Iris pigment epithelial cell (primary cell): ENCODE data around the gene OVCH2.
"Not testable (repeated sequence)": the region's sequence is repeated elsewhere in the genome, so short reads cannot be mapped to it uniquely, and the experiment has no call there.

Experiments used
- DNase-seq: peaks from one replicate; pipeline ENCODE4 v3.0.0-alpha.2; 2011; ENCODE audit warnings: low read depth

OVCH2 gene

DNA sequence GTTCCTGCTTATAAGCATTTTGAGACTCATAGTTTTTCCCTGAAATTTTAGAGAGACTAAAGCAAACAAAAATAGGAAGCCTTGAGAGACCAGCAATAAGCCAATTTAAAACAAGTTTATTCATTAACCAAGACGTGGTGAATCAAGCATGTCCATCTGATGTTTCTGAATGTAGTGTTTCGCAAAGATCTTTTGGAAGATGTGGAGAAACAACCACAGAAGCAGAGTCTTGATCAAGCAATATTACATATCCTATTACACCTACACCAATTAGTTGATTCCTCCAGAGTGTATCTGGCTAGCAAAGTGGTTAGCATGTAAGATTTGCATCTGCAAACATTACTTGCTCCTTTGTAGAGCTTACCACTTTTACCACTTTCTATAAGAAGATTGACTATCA, at the start of gene OVCH2:
Gene OVCH2, minus strand, starts transcription at position 101 of the 400 bp plus-strand sequence. Its CDS starts 83 bp downstream, at position 18.
- DNase-seq, result no peak

GRCh38 chr11:7749456-7749855, 43.2 kb upstream of the OVCH2 start:
- DNase-seq, result peak; percentile 11

DNA sequence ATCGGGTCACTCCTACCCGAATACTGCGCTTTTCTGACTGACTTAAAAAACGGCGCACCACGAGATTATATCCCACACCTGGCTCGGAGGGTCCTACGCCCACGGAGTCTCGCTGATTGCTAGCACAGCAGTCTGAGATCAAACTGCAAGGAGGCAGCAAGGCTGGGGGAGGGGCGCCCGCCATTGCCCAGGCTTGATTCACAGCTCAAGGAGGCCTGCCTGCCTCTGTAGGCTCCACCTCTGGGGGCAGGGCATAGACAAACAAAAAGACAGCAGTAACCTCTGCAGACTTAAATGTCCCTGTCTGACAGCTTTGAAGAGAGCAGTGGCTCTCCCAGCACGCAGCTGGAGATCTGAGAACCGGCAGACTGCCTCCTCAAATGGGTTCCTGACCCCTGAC, 28.5 kb upstream of the OVCH2 start:
- not testable (repeated sequence) for DNase-seq

DNA sequence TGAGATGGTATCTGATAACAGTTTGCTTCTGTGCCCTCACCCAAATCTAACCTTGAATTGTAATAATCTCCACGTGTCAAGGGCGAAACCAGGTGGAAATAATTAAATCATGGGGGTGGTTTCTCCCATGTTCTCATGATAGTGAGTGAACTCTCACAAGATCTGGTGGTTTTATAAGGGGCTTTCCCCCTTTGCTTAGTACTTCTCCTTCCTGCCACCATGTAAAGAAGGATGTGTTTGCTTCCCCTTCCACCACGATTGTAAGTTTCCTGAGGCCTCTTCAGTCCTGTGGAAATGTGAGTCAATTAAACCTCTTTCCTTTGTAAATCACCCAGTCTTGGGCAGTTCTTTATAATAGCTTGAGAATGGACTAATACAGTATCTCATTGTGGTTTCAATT, 8.5 kb upstream of the OVCH2 start:
- no peak for DNase-seq

DNA sequence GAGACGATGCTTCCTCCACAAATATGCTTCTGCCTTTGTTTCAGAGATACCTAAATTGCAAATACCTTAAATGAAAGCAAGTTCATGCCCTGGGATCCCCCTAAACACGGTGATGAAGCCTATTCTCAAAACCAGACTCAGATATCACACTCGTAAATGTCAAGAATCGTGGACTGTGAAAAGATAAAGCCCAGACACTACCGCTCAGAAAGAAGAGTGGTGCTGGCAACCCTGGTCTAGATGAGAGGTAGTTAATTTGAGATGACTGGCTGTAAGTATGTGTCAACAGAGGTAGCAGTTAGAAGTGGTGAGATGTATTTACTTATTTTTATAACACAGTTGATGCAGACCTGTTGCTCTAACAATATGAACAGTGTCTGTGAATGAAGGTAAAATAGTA, 2.5 kb downstream of the OVCH2 start:
- no peak for DNase-seq

GRCh38 chr11:7696424-7696823, 9.9 kb downstream of the OVCH2 start:
- no peak for DNase-seq

- DNase-seq, result no peak
These were observed 12.0 kb downstream of the OVCH2 start for GRCh38 chr11:7694235-7694634.

DNA sequence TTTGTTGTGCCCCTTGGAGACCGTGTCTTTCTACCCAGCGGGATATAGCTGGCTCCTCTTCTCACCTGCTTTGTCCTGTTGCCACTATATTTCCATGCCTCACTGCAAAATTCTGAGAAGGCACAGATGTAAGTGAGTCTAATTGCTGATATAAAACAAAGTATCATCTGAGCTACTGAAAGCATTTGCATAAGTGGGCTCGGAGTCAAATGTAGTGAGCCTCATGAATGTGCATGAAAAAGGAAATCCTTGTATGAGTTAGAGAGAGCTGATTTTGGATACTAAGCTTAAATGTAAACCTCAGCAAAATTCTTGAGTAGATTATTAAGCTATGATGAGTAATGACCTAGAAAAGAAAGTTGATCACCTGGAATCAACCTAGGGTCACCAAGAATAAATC, 13.9 kb downstream of the OVCH2 start:
- no peak for DNase-seq

DNA sequence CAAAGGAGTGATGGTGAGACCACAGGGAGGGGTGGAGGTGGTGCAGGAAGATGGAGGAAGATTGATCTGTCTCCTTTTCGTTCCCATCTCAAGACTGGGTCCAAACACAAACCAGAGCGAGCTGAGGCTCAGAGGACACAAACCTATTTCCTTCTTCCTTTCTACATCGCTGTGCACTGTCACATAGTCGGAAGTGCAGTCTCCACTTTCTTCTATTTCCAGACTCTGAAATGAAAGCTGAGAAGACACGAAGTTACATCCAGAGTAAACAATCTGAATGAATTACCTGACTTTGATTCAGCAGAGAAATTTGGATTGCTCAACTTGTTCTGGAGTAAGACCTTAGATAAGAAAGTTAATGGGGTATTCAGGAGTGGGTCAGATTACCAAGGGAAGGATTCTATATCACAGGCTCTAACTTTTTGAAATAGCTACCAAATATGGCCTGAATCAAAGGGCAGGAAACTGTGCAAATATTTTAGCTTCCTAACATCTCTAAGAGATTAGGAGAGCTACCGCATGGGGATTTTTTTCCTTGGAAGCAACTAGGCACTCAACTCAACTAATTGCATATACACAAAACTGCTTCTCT, 14.4 kb downstream of the OVCH2 start:
- peak; percentile 48 for DNase-seq

DNA sequence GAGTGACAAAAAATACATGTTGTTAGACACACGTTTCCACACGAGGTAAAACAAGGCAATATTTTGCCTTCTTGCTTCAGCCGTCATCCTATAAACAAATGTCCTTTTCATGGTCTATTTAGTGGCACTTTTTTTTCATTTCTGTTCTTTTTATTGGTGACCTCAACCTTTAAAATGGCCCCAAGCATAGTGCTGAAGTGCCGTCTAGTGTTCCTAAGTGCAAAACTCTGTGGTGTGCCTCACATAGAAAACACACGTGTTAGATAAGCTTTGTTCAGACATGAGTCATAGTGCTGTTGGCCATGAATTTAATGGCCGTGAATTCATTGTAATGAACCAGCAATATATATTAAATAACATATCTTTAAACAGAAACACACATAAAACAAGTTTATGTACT, 15.6 kb downstream of the OVCH2 start:
- no peak for DNase-seq

- no peak for DNase-seq
These were observed 17.0 kb downstream of the OVCH2 start for GRCh38 chr11:7689239-7689638.

DNA sequence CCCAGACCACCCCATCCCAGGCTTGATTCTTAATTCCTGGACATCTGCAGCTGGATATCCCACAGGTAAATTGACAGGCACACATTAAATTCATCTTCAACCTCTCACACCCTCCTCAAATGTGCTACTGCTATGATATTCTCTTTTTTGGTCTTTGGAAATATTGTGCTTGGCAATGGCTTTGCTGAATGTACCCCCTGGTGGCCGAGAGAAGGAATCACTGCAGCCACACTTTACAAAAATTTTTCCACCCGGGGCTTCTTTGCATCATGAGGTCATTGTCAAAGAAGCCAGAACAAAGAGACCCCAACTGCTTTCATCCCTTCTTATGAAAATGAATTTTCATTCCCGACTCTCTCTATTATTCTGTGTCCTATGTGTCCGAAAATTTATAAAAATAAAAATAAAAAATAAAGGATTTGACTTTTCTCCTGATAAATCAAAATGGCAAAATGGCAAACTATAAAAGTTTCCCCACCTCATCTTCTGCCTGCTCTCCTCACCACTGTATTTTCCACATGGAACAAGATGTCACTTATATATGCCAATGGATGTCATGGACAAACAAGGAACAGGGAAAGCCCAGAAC, 17.9 kb downstream of the OVCH2 start:
- peak; percentile 39 for DNase-seq

DNA sequence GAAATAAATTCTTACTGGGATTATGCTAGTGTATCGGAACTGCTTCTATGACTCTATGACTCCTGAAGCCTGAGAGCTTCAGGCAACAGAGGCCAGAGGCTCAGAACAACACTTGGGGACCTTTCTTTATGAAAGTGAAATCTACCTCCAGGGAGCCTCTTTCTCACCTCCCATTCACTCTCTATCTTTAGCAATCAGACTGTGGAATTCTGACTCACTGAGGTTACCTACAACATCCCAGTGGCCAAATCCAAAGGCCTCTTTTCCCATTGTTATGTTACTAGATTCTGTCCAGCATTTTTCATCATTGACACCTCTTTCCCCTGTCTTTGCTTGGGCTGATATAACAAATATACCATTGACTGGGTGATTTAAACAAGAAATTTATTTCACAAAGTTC, 18.9 kb downstream of the OVCH2 start:
- no peak for DNase-seq

GRCh38 chr11:7686761-7687160, 19.5 kb downstream of the OVCH2 start:
- no peak for DNase-seq

GRCh38 chr11:7683571-7683970, 22.7 kb downstream of the OVCH2 start:
- no peak for DNase-seq

GRCh38 chr11:7677796-7678201, 28.5 kb downstream of the OVCH2 start:
- peak; percentile 43 for DNase-seq

DNA sequence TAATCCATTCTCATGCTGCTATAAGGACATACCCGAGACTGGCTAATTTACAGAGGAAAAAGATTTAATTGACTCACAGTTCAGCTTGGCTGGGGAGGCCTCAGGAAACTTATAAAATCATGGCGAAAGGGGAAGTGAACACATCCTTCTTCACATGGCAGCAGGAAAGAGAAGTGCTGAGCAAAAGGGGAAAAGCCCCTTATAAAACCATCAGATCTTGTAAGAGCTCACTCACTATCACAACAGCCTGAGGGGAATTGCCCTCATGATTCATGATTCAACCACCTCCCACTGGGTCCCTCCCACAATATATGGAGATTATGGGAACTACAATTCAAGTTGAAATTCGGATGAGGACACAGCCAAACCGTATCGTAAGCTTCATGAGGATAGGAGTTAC, 29.2 kb downstream of the OVCH2 start:
- DNase-seq, result peak; percentile 71

GRCh38 chr11:7675631-7676030, 30.6 kb downstream of the OVCH2 start:
- no peak for DNase-seq

DNA sequence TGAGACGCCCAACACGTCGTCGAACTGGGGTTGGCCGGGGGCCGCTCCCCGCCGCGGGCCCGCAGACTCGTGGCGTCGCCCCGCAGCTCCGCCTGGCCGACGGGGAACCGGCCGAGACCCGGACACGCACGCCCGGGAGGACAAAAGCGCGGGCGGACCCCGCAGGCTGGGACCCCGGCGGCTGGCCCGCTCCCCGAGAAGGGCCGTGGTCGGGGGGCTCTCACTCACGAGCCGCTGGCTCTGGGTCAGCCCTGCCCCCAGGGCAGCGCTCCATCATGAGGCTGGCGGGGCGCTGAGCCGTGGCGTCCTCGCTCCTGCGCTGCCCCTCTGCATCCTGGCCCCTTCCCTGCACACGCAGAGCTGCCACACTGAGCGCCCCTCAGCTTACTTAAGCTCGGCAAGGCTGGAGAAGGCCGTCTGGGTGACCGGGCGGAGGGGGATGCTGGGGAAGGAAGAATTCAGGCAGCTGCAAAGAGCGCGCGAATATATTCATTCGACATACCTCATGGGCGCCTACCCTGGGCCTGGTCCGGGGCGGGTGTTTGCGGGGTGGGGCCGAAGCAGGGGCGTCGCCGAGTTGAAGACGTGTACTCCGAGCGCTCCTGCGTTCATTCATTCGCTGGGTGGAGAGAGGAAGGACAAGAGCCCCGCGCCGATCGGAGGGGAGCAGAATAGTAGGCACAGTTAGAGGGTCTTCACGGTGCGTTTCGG, 32.4 kb downstream of the OVCH2 start:
- DNase-seq, result peak; percentile 51

DNA sequence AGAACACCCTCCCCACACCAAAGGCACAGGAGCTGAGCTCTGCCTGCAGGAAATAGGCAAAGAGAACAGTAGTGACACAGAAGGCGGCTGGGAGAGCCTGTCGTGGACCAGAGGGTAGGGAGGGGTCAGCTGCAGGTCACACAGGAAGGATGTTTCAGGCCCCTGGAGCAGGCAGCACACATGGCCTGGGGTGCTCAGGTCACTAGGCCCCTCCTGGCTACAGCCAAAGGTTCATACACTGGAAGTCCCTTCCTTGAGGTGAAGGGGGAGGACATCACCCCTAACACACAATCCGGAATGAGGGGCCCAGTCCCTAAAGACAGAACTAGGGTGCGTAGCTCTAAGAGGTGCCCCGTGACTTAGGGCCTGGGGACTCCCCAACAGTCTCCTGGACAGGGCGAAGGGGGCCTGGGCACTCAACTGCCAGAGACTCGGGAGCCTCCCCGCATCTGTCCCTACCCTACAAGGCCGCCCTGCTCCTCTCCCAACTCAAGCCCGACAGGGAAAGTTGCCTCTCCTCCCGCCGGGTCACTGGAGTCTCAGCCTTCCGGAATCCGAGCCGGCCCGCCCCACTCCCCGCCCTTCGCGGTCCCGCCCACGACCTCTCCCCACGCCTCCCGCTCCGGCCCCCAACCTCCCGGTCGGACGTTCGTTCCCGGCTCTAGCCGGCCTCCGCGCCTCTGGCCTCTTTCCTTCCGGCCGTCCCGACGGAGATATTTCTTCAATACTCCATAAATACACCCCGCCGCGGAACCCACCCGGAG, 33.1 kb downstream of the OVCH2 start, which contains the start of gene CYB5R2:
Gene CYB5R2, minus strand, starts transcription at position 541 of the 764 bp plus-strand sequence. CDS start 675 bp downstream, outside the sequence.
- DNase-seq, result peak; percentile 56

- DNase-seq, result no peak
These were observed 33.9 kb downstream of the OVCH2 start for GRCh38 chr11:7672276-7672959.
